ENCODE data around the gene TBXAS1. TPM values are rescaled to one million over a fixed set of nuclear protein-coding genes. Genes with fewer than 3 reads are reported as not detected.

TBXAS1 gene
- polyA plus RNA-seq, 1 donor from 2014 or later, result 0.93 TPM

DNA sequence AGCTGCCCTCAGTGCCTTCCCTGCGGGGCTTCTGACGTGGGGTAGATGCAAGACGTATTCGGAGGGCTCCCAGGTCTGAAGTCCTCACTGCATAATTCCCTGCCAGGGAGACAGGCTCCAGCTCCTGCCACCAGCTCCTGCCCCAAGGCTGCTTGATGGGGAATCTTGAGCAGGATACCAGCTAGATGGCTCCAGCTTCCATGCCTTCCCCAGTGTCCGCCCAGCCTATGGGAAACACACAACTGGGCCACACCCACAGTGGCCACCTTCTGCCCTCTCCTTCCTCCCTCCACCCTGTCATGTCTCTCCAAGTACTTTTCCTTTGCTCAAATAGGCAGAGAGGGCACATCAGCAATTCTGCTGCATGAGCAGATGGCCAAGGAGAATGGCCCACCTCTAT lies 137.9 kb downstream of the TBXAS1 start:
- Histone ChIP-seq H3K27me3 (ENCODE audit: insufficient read depth, low read depth, low read length) (no peaks in the 10 kb centered on the region), H3K9me3 (ENCODE audit: low read length) (no peaks in the 10 kb centered on the region), H2AFZ (ENCODE audit: low read depth, low read length) (no peak overlapping the region), H3F3A (ENCODE audit: insufficient read depth, low read length, poor library complexity, severe bottlenecking) (no peaks in the 10 kb centered on the region), H3K9me2 (ENCODE audit: insufficient read depth, low read length) (no peaks in the 10 kb centered on the region), H3K36me3 (ENCODE audit: insufficient read depth, low read length) (no peaks in the 10 kb centered on the region), H3K79me2 (replicated peaks; ENCODE audit: insufficient read depth, low read length) (no peaks in the 10 kb centered on the region), H3K4me3 (ENCODE audit: low read length) (no peak overlapping the region), H3K4me2 (ENCODE audit: low read length) (no peak overlapping the region), H4K20me1 (ENCODE audit: insufficient read depth) (no peaks in the 10 kb centered on the region), H3K27ac (ENCODE audit: low read length) (no peak overlapping the region), H3K9ac (ENCODE audit: low read length) (no peak overlapping the region)
- no peak for TF ChIP-seq MXI1 (conservative IDR thresholded peaks at IDR 0.05; ENCODE audit: poor library complexity, severe bottlenecking)
- no peak for TF ChIP-seq RAD21 (conservative IDR thresholded peaks at IDR 0.05)
- TF ChIP-seq, protein P1, sequence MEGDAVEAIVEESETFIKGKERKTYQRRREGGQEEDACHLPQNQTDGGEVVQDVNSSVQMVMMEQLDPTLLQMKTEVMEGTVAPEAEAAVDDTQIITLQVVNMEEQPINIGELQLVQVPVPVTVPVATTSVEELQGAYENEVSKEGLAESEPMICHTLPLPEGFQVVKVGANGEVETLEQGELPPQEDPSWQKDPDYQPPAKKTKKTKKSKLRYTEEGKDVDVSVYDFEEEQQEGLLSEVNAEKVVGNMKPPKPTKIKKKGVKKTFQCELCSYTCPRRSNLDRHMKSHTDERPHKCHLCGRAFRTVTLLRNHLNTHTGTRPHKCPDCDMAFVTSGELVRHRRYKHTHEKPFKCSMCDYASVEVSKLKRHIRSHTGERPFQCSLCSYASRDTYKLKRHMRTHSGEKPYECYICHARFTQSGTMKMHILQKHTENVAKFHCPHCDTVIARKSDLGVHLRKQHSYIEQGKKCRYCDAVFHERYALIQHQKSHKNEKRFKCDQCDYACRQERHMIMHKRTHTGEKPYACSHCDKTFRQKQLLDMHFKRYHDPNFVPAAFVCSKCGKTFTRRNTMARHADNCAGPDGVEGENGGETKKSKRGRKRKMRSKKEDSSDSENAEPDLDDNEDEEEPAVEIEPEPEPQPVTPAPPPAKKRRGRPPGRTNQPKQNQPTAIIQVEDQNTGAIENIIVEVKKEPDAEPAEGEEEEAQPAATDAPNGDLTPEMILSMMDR (IDR thresholded peaks at IDR 0.05; ENCODE audit: poor library complexity, severe bottlenecking), result no peak
- no peak for TF ChIP-seq EZH2 (IDR thresholded peaks at IDR 0.05; ENCODE audit: borderline replicate concordance, insufficient read depth, low read length, poor library complexity, severe bottlenecking)
- TF ChIP-seq TAF1 (IDR thresholded peaks at IDR 0.05; ENCODE audit: low read depth), result no peak
- TF ChIP-seq, protein P2, sequence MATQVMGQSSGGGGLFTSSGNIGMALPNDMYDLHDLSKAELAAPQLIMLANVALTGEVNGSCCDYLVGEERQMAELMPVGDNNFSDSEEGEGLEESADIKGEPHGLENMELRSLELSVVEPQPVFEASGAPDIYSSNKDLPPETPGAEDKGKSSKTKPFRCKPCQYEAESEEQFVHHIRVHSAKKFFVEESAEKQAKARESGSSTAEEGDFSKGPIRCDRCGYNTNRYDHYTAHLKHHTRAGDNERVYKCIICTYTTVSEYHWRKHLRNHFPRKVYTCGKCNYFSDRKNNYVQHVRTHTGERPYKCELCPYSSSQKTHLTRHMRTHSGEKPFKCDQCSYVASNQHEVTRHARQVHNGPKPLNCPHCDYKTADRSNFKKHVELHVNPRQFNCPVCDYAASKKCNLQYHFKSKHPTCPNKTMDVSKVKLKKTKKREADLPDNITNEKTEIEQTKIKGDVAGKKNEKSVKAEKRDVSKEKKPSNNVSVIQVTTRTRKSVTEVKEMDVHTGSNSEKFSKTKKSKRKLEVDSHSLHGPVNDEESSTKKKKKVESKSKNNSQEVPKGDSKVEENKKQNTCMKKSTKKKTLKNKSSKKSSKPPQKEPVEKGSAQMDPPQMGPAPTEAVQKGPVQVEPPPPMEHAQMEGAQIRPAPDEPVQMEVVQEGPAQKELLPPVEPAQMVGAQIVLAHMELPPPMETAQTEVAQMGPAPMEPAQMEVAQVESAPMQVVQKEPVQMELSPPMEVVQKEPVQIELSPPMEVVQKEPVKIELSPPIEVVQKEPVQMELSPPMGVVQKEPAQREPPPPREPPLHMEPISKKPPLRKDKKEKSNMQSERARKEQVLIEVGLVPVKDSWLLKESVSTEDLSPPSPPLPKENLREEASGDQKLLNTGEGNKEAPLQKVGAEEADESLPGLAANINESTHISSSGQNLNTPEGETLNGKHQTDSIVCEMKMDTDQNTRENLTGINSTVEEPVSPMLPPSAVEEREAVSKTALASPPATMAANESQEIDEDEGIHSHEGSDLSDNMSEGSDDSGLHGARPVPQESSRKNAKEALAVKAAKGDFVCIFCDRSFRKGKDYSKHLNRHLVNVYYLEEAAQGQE (IDR thresholded peaks at IDR 0.05; ENCODE audit: borderline replicate concordance), result no peak
- TF ChIP-seq POLR2AphosphoS5 (IDR thresholded peaks at IDR 0.05), result no peak
- no peak for TF ChIP-seq SMC3 (conservative IDR thresholded peaks at IDR 0.05; ENCODE audit: poor library complexity)
- TF ChIP-seq EP300 (conservative IDR thresholded peaks at IDR 0.05; ENCODE audit: poor library complexity, severe bottlenecking), result no peak

DNA sequence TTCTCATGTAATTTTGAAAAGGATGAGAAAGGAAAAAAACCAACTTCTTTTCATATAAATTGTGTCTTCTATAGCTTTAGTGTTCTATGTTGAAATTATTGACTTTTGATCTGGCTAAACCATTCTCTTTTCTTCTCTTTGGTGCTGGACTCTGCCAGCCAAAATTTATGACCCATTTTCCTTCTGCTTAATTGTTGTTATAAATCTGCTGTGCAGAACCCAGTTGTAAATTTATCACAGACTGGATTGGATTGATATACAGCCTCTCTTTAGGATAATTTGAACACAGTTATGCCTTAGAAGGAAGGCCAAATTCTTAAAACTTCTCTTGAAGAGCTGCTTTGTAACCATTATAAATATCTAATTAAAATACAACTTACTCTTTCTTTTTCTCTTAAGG lies 139.9 kb downstream of the TBXAS1 start:
- H3K9me3 ChIP-seq (ENCODE audit: low read length), result no peaks in the 10 kb centered on the region
- H4K20me1 ChIP-seq (ENCODE audit: insufficient read depth), result no peaks in the 10 kb centered on the region
- H3K27me3 ChIP-seq (ENCODE audit: insufficient read depth, low read depth, low read length), result no peaks in the 10 kb centered on the region
- no peak for TF ChIP-seq TAF1 (IDR thresholded peaks at IDR 0.05; ENCODE audit: low read depth)
- TF ChIP-seq, protein P2 (IDR thresholded peaks at IDR 0.05; ENCODE audit: borderline replicate concordance), result no peak
- no peak for TF ChIP-seq EP300 (conservative IDR thresholded peaks at IDR 0.05; ENCODE audit: poor library complexity, severe bottlenecking)
- TF ChIP-seq SMC3 (conservative IDR thresholded peaks at IDR 0.05; ENCODE audit: poor library complexity), result no peak
- TF ChIP-seq, protein P1 (IDR thresholded peaks at IDR 0.05; ENCODE audit: poor library complexity, severe bottlenecking), result no peak
- no peak for TF ChIP-seq MXI1 (conservative IDR thresholded peaks at IDR 0.05; ENCODE audit: poor library complexity, severe bottlenecking)
- TF ChIP-seq RAD21 (conservative IDR thresholded peaks at IDR 0.05), result no peak
- TF ChIP-seq POLR2AphosphoS5 (IDR thresholded peaks at IDR 0.05), result no peak
- TF ChIP-seq EZH2 (IDR thresholded peaks at IDR 0.05; ENCODE audit: borderline replicate concordance, insufficient read depth, low read length, poor library complexity, severe bottlenecking), result no peak
- no peak overlapping the region for H3K9ac ChIP-seq (ENCODE audit: low read length)
- no peaks in the 10 kb centered on the region for H3K36me3 ChIP-seq (ENCODE audit: insufficient read depth, low read length)
- no peak overlapping the region for H2AFZ ChIP-seq (ENCODE audit: low read depth, low read length)
- H3K4me3 ChIP-seq (ENCODE audit: low read length), result no peak overlapping the region
- H3K27ac ChIP-seq (ENCODE audit: low read length), result no peak overlapping the region
- no peaks in the 10 kb centered on the region for H3K79me2 ChIP-seq (replicated peaks; ENCODE audit: insufficient read depth, low read length)
- no peaks in the 10 kb centered on the region for H3F3A ChIP-seq (ENCODE audit: insufficient read depth, low read length, poor library complexity, severe bottlenecking)
- H3K9me2 ChIP-seq (ENCODE audit: insufficient read depth, low read length), result no peaks in the 10 kb centered on the region
- no peak overlapping the region for H3K4me2 ChIP-seq (ENCODE audit: low read length)

All from neural cell (in vitro differentiated cells).